ENCODE results near the gene SMIM44.

Gene SMIM44

DNA sequence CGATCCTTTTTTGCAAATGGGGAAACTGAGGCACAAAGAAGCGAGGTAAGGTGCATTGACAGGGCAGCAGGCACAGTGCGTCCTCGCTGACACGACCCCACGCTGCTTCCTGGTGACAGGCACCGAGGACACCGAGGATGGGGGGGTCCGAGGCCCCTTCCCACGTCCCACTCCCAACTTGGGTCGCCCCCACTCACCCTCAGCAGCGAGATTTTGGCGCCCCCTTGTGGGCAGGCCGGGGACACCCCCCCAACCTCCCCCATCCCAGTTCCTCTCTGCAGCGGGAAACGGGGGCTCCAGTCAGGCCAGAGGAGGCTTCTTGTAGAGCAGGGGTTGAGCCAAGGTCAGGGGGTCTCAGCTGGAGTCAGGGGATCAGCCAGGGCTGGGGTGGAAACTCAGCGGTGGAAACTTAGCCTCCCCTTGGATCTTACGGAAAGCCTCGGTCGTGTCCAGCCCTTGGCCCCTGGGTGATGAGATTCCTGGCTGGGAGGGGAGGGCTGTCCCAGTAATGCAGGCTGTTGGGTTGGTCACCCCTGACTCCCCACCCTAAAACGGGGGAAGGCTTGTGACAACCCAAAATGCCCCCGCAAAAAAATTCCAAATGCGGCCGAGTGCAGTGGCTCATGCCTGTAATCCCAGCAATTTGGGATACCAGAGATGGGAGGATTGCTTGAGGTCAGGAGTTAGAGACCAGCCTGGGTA lies 11.1 kb downstream of the SMIM44 start:
- Histone ChIP-seq H3K27me3 (ENCODE audit: control insufficient read depth, insufficient read depth, low read length) (peaks cover 13% of the 10 kb centered on the region), H3K27ac (ENCODE audit: low read depth, low read length) (no peak overlapping the region), H3K4me1 (ENCODE audit: control insufficient read depth, insufficient read depth, low read length) (no peaks in the 10 kb centered on the region), H3K9ac (ENCODE audit: low read depth, low read length) (no peak overlapping the region), H3K9me3 (ENCODE audit: control insufficient read depth, insufficient read depth, low read length) (no peaks in the 10 kb centered on the region), H3K36me3 (ENCODE audit: control insufficient read depth, insufficient read depth, low read length) (no peaks in the 10 kb centered on the region), H3K4me3 (ENCODE audit: low read depth, low read length) (no peak overlapping the region)

DNA sequence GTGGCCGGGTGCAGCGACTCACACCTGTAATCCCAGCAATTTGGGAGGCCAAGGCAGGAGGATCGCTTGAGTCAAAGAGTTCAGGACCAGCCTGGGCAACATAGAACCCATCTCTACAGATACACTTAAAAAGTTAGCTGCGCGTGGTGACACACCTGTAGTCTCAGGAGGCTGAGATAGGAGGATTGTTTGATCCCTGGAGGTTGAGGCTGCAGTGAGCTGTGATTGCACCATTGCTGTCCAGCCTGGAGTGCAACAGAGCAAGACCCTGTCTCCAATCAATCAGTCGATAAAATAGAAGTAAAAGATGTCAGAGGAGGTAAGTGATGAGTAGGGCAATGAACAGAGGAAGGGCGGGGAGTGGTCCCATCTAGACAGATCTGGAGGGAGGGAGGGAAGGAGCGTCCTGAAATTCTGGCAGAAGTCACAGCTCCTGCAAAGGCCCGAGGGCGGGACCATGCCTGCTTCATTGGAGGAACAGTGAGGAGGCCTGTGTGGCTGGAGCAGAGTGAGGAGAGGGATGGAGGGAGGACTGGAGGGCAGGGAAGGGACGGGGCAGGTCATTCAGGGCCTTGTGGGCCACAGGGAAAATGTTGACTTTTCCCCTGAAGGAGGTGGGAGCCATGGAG lies 12.6 kb downstream of the SMIM44 start:
- Histone ChIP-seq H3K27me3 (ENCODE audit: control insufficient read depth, insufficient read depth, low read length) (peaks cover 21% of the 10 kb centered on the region), H3K36me3 (ENCODE audit: control insufficient read depth, insufficient read depth, low read length) (no peaks in the 10 kb centered on the region)

DNA sequence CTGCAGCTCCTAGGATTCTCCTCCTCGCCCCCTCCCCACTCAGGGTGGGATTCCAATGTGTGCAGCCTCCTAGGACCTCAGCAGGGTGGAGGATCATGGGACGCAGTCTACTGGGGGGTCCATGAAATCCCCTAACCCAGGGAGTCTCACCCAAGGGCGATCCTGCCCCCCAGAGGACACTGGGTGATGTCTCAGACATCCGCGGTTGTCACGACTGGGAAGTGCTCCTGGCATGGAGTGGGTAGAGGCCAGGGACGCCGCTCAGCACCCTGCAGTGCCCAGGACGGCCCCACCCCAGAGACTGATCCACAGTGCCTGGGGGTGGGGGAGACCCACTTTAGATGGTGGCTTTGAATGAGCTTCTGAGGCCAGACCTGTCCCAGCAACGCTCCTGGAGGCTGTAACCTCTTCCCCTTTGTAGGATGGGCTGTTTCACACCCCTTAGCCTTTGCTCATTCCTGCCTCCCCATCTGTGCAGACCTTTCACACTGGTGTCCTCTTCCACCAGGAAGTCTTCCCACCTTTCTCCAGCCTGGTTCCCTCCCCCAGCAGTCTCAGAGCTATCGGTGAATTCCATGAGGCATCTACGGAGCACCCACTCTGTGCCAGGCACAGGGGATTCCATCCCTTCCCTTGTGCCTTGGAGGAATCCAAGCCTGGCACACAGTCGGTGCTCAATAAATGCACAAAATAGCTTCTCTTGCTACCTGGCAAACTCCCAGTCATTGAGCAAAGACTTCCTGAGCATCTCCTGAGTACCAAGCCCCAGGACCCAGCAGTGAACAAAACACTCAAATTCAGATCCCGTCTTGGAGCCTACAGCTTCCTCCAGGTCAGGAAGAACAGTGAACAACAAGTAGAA lies 13.4 kb downstream of the SMIM44 start:
- H3K36me3 ChIP-seq (ENCODE audit: control insufficient read depth, insufficient read depth, low read length) = no peaks in the 10 kb centered on the region
- H3K27me3 ChIP-seq (ENCODE audit: control insufficient read depth, insufficient read depth, low read length) = peaks cover 28% of the 10 kb centered on the region
- H3K4me1 ChIP-seq (ENCODE audit: control insufficient read depth, insufficient read depth, low read length) = 0 out of 2 replicates have a peak, but pooled peaks cover 2% of the 10 kb centered on the region
- H3K9me3 ChIP-seq (ENCODE audit: control insufficient read depth, insufficient read depth, low read length) = no peaks in the 10 kb centered on the region
- no peak overlapping the region for H3K9ac ChIP-seq (ENCODE audit: low read depth, low read length)
- H3K4me3 ChIP-seq (ENCODE audit: low read depth, low read length) = no peak overlapping the region
- no peak overlapping the region for H3K27ac ChIP-seq (ENCODE audit: low read depth, low read length)

More for the DNA sequence above, 12.6 kb downstream of the SMIM44 start:
- H3K27ac ChIP-seq (ENCODE audit: low read depth, low read length) = no peak overlapping the region
- H3K9ac ChIP-seq (ENCODE audit: low read depth, low read length) = no peak overlapping the region
- no peak overlapping the region for H3K4me3 ChIP-seq (ENCODE audit: low read depth, low read length)
- H3K9me3 ChIP-seq (ENCODE audit: control insufficient read depth, insufficient read depth, low read length) = no peaks in the 10 kb centered on the region
- no peaks in the 10 kb centered on the region for H3K4me1 ChIP-seq (ENCODE audit: control insufficient read depth, insufficient read depth, low read length)

GRCh38 chr19:3468211-3468610 lies 15.0 kb downstream of the SMIM44 start:
- H3K4me1 ChIP-seq (ENCODE audit: control insufficient read depth, insufficient read depth, low read length) = 0 out of 2 replicates have a peak, but pooled peaks cover 2% of the 10 kb centered on the region
- no peak overlapping the region for H3K9ac ChIP-seq (ENCODE audit: low read depth, low read length)
- H3K27ac ChIP-seq (ENCODE audit: low read depth, low read length) = no peak overlapping the region
- H3K36me3 ChIP-seq (ENCODE audit: control insufficient read depth, insufficient read depth, low read length) = no peaks in the 10 kb centered on the region
- no peak overlapping the region for H3K4me3 ChIP-seq (ENCODE audit: low read depth, low read length)
- H3K27me3 ChIP-seq (ENCODE audit: control insufficient read depth, insufficient read depth, low read length) = peaks cover 44% of the 10 kb centered on the region
- no peaks in the 10 kb centered on the region for H3K9me3 ChIP-seq (ENCODE audit: control insufficient read depth, insufficient read depth, low read length)

DNA sequence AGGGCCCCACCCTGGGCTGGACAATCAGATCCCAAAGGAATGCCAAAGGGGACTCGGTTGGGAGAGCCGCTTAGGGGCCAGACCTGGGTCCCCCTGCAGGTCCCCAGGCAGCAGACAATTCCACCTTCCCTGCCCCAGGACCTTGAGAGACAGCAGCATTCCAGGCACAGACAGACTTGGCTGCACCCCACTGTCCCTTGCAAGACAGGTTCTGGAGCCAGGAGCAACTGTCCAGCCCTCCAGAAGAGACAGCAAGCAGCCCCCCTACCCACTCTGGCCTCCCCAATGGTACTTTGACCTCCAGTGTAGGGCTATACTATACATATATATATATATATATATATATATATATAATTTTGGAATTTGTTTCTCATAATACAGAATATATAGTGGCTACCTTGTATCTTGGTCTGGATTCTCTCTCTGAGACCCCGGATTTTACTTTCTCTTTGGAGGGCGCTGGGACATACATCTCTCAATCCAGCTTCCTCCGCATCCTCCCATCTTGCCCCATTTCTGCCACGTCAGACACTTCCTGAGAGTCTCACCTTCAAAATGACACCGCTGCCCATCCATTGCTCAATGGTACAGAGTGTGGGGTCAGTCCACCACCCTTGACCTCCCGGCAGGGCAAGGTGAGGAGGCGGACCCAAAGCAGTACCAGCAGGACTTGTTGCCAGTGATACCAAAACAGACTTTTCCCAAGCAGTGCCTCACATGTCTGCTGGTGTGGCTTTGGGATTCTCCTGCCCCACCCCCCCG lies 15.6 kb downstream of the SMIM44 start:
- Histone ChIP-seq H3K27me3 (ENCODE audit: control insufficient read depth, insufficient read depth, low read length) (peaks cover 50% of the 10 kb centered on the region), H3K9me3 (ENCODE audit: control insufficient read depth, insufficient read depth, low read length) (no peaks in the 10 kb centered on the region), H3K4me3 (ENCODE audit: low read depth, low read length) (no peak overlapping the region), H3K9ac (ENCODE audit: low read depth, low read length) (no peak overlapping the region), H3K4me1 (ENCODE audit: control insufficient read depth, insufficient read depth, low read length) (0 out of 2 replicates have a peak, but pooled peaks cover 2% of the 10 kb centered on the region), H3K27ac (ENCODE audit: low read depth, low read length) (no peak overlapping the region), H3K36me3 (ENCODE audit: control insufficient read depth, insufficient read depth, low read length) (no peaks in the 10 kb centered on the region)

GRCh38 chr19:3466635-3467034 lies 16.6 kb downstream of the SMIM44 start:
- Histone ChIP-seq H3K27me3 (ENCODE audit: control insufficient read depth, insufficient read depth, low read length) (peaks cover 56% of the 10 kb centered on the region), H3K4me3 (ENCODE audit: low read depth, low read length) (no peak overlapping the region), H3K27ac (ENCODE audit: low read depth, low read length) (no peak overlapping the region), H3K4me1 (ENCODE audit: control insufficient read depth, insufficient read depth, low read length) (0 out of 2 replicates have a peak, but pooled peaks cover 2% of the 10 kb centered on the region), H3K36me3 (ENCODE audit: control insufficient read depth, insufficient read depth, low read length) (no peaks in the 10 kb centered on the region), H3K9ac (ENCODE audit: low read depth, low read length) (no peak overlapping the region), H3K9me3 (ENCODE audit: control insufficient read depth, insufficient read depth, low read length) (no peaks in the 10 kb centered on the region)

GRCh38 chr19:3465552-3465951 lies 17.7 kb downstream of the SMIM44 start:
- H3K4me3 ChIP-seq (ENCODE audit: low read depth, low read length) = no peak overlapping the region
- H3K36me3 ChIP-seq (ENCODE audit: control insufficient read depth, insufficient read depth, low read length) = no peaks in the 10 kb centered on the region
- 0 out of 2 replicates have a peak, but pooled peaks cover 2% of the 10 kb centered on the region for H3K4me1 ChIP-seq (ENCODE audit: control insufficient read depth, insufficient read depth, low read length)
- H3K27me3 ChIP-seq (ENCODE audit: control insufficient read depth, insufficient read depth, low read length) = peaks cover 63% of the 10 kb centered on the region
- H3K9ac ChIP-seq (ENCODE audit: low read depth, low read length) = no peak overlapping the region
- H3K27ac ChIP-seq (ENCODE audit: low read depth, low read length) = no peak overlapping the region
- H3K9me3 ChIP-seq (ENCODE audit: control insufficient read depth, insufficient read depth, low read length) = no peaks in the 10 kb centered on the region

DNA sequence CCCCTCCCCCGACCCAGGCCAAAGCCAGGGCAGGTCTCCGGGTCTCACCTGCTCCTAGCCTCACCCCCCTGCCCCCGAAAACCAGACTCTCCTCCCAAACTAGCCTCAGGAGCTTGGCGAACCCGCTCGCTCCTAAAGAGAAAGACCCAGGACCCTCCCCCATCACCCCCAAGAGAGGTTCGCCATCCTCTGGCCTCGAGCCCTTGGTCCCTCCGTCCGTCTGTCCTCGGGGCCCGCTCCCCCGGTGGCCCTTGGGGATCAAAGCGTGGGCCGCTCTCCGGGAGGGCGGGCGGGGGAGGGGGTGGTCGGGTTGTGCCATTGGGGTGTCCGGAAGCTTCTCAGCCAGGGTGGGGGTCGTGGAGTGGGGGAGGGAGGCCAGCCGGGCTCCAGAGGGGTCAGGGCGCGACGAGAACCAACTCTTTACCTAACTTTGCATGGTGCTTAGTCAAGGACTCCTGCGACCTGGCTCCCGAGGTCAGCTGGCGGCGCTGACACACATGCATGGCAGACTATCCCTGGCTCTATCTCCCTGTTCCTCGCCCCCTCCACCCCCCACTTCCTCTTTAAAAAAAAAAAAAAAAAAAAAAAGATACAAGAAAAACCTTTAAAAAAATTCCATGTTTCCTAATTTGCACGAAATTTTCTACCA lies 18.5 kb downstream of the SMIM44 start:
- Histone ChIP-seq H3K4me1 (ENCODE audit: control insufficient read depth, insufficient read depth, low read length) (peaks cover 4% of the 10 kb centered on the region; the same call in 1 of the 2 replicates), H3K27me3 (ENCODE audit: control insufficient read depth, insufficient read depth, low read length) (peaks cover 66% of the 10 kb centered on the region), H3K9me3 (ENCODE audit: control insufficient read depth, insufficient read depth, low read length) (no peaks in the 10 kb centered on the region), H3K36me3 (ENCODE audit: control insufficient read depth, insufficient read depth, low read length) (no peaks in the 10 kb centered on the region), H3K9ac (ENCODE audit: low read depth, low read length) (no peak overlapping the region), H3K4me3 (ENCODE audit: low read depth, low read length) (no peak overlapping the region), H3K27ac (ENCODE audit: low read depth, low read length) (no peak overlapping the region)

DNA sequence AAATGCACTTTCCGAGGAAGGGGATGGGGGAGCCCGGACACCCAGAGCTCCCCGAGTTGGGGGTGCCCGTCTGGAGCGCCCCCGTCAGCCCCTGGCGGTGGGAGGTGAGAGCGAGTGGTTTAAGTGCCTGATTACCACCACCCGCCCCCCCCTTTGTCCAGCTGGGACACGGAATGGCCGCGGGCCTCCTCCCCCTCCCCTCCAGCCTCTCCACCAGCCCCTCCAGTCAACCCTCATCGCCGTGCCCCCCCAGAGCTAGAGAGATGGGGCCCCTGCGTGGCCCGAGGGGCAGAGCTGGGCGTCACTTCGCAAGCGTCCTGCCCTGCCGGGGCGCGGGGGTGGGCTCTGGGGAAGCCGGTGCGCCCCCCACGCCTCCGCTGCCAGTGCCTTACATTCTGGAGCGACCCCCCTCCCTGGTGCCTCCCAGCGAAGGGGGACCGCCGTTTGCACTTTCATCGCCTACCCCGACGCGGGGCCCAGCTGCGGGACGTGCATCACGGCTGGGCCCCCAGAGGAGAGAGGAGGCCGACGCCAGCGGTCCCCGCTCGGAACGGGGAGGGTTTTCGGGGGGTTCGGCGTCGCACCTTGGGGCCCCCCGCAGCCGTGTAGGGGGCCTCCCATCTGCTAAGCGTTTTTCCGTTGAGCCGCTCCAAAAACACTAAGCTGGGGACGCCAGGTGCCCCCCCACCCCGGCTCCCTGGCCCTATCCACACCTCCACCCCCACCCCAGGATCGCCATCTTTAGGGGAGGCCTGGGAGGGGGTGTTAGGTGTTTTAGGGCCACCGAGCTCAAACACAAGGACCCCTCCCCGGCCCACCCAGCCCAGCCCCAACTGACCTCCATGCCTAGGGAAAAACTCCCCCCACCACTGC lies 19.3 kb downstream of the SMIM44 start:
- H3K4me3 ChIP-seq (ENCODE audit: low read depth, low read length) = peak overlapping the region; percentile 48; the same call in 1 of the 2 replicates
- H3K27me3 ChIP-seq (ENCODE audit: control insufficient read depth, insufficient read depth, low read length) = peaks cover 68% of the 10 kb centered on the region
- no peak overlapping the region for H3K9ac ChIP-seq (ENCODE audit: low read depth, low read length)

More for the DNA sequence above, 19.3 kb downstream of the SMIM44 start:
- H3K27ac ChIP-seq (ENCODE audit: low read depth, low read length) = no peak overlapping the region
- no peaks in the 10 kb centered on the region for H3K9me3 ChIP-seq (ENCODE audit: control insufficient read depth, insufficient read depth, low read length)
- no peaks in the 10 kb centered on the region for H3K36me3 ChIP-seq (ENCODE audit: control insufficient read depth, insufficient read depth, low read length)
- peaks cover 7% of the 10 kb centered on the region; the same call in 1 of the 2 replicates for H3K4me1 ChIP-seq (ENCODE audit: control insufficient read depth, insufficient read depth, low read length)
